K562 (cell line): ENCODE measurements around the gene ZMPSTE24. TPM values are rescaled to one million over a fixed set of nuclear protein-coding genes. Genes with fewer than 3 reads are reported as not detected.

ENCODE experiments used
- ARID3B ChIP-seq: fragments of 250-450 bp; sonication (Bioruptor Pico); IDR thresholded peaks from 2 replicates; pipeline ENCODE4 v1.4.0; 2020; ENCODE audit warnings: borderline replicate concordance
- CHD1 ChIP-seq: fragments of 200-600 bp; sonication (generic); IDR thresholded peaks from one replicate; pipeline ENCODE4 v1.6.1; 2012; ENCODE audit warnings: mild to moderate bottlenecking, moderate library complexity, low read length, inconsistent platforms
- HIVEP1 ChIP-seq: fragments of 250-450 bp; sonication (Bioruptor Pico); IDR thresholded peaks from 2 replicates; pipeline ENCODE4 v1.4.0; 2020; ENCODE audit warnings: mild to moderate bottlenecking
- MEIS2 ChIP-seq: fragments of 450-650 bp; IDR thresholded peaks from 2 replicates; pipeline ENCODE4 v1.6.1; 2014; ENCODE audit warnings: mild to moderate bottlenecking; ENCODE audit not compliant: partially characterized antibody
- POLR3A ChIP-seq: IDR thresholded peaks from 2 replicates; pipeline ENCODE4 v1.6.1; 2011; ENCODE audit warnings: borderline replicate concordance, mild to moderate bottlenecking, moderate library complexity; ENCODE audit not compliant: insufficient read length, insufficient read depth; ENCODE audit errors: extremely low read depth
- POU5F1 ChIP-seq: fragments of 150-350 bp; IDR thresholded peaks from 2 replicates; pipeline ENCODE4 v1.6.1; 2014; ENCODE audit warnings: borderline replicate concordance, low read length, low read depth, mild to moderate bottlenecking; ENCODE audit not compliant: partially characterized antibody
- PTBP1 ChIP-seq: fragments of 200-400 bp; formaldehyde crosslinking; IDR thresholded peaks from 2 replicates; pipeline ENCODE4 v1.6.1; 2017; ENCODE audit warnings: low read depth, low read length
- SMARCE1 ChIP-seq: fragments of 450-650 bp; IDR thresholded peaks from 2 replicates; pipeline ENCODE4 v1.7.1; 2016; ENCODE audit warnings: mild to moderate bottlenecking
- ZNF24 ChIP-seq: fragments of 450-650 bp; IDR thresholded peaks from 2 replicates; pipeline ENCODE4 v1.6.1; 2016
- ZNF318 ChIP-seq, 2 experiments: fragments of 450-650 bp; IDR thresholded peaks; 2 replicates each; pipeline ENCODE4 v1.6.1; 2016; ENCODE audit warnings: mild to moderate bottlenecking in 2 of 2, borderline replicate concordance in 1 of 2, low read depth in 1 of 2, moderate library complexity in 1 of 2
- ZNF347 ChIP-seq: fragments of 450-650 bp; formaldehyde crosslinking; IDR thresholded peaks from 2 replicates; pipeline ENCODE4 v1.4.0; 2020; ENCODE audit warnings: low read depth, mild to moderate bottlenecking, moderate library complexity
- ZNF507 ChIP-seq: conservative IDR thresholded peaks from 2 replicates; pipeline ENCODE4 v1.6.1; 2017; ENCODE audit warnings: missing genetic modification characterization, missing compliant biosample characterization
- polyA plus RNA-seq, 8 experiments: library from polyadenylated mRNA; depleted of rRNA in 4 of 8; stranded (reverse) in 5 of 8; unstranded in 3 of 8; fragments of >200 nt; fragmentation: Nextera tagmentation in 2 of 8; fragmentation: Illumina TruSeq in 1 of 8; extraction: Ambion mirVana in 2 of 8; extraction: Trizol in 1 of 8; gene quantifications; 2 replicates each; pipeline versions ENCODE4 v1.2.1 to v1.2.3, GENCODE V29; 2011 to 2014; ENCODE audit warnings: inconsistent platforms in 1 of 8, missing spikeins in 1 of 8
- total RNA-seq, 7 experiments: library from RNA; depleted of rRNA in 6 of 7; stranded (reverse); fragments of >200 nt in 6 of 7; fragmentation: Illumina TruSeq in 2 of 7; extraction: Trizol in 2 of 7; gene quantifications; 2 replicates each; pipeline versions ENCODE4 v1.2.1 to v1.2.3, GENCODE V29; 2011 to 2021; ENCODE audit warnings: low replicate concordance in 1 of 7
- TF ChIP-seq, protein P1 (sequence below): IDR thresholded peaks from 2 replicates; pipeline ENCODE4 v1.6.1; 2011; ENCODE audit not compliant: insufficient read length; ENCODE audit errors: extremely low read depth
- TF ChIP-seq, protein P2 (sequence below): fragments of 250-450 bp; sonication (Bioruptor Pico); IDR thresholded peaks from 2 replicates; pipeline ENCODE4 v1.4.0; 2020; ENCODE audit warnings: mild to moderate bottlenecking, moderate library complexity

ZMPSTE24 gene
- total and polyA plus RNA-seq, 9 of the 15 experiments (the other 6 are each of a cell fraction or from before 2014, with no cell fraction given) = 30.7 to 75.9 (median 64.3) TPM

- TF ChIP-seq ZNF318 (IDR thresholded peaks at IDR 0.05; ENCODE audit: borderline replicate concordance in 1 of 2, low read depth in 1 of 2) (peak in 1 of 2 experiments; percentile 79; a peak in 2 of 4 replicates), ZNF507 (no peak), PTBP1 (peak; percentile 68; the same call in 1 of the 2 replicates), POLR3A (no peak), POU5F1 (no peak), SMARCE1 (peak; percentile 68), ARID3B (no peak), ZNF24 (peak; percentile 88), MEIS2 (peak; percentile 54), HIVEP1 (CRISPR knock-in tag) (no peak), CHD1 (peak; percentile 58), ZNF347 (peak; percentile 76; the same call in 1 of the 2 replicates)
- TF ChIP-seq, protein P1, sequence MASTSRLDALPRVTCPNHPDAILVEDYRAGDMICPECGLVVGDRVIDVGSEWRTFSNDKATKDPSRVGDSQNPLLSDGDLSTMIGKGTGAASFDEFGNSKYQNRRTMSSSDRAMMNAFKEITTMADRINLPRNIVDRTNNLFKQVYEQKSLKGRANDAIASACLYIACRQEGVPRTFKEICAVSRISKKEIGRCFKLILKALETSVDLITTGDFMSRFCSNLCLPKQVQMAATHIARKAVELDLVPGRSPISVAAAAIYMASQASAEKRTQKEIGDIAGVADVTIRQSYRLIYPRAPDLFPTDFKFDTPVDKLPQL = no peak
- TF ChIP-seq, protein P2, sequence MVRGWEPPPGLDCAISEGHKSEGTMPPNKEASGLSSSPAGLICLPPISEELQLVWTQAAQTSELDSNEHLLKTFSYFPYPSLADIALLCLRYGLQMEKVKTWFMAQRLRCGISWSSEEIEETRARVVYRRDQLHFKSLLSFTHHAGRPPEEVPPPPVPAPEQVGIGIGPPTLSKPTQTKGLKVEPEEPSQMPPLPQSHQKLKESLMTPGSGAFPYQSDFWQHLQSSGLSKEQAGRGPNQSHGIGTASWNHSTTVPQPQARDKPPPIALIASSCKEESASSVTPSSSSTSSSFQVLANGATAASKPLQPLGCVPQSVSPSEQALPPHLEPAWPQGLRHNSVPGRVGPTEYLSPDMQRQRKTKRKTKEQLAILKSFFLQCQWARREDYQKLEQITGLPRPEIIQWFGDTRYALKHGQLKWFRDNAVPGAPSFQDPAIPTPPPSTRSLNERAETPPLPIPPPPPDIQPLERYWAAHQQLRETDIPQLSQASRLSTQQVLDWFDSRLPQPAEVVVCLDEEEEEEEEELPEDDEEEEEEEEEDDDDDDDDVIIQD (CRISPR knock-in tag) = peak; percentile 71; the same call in 1 of the 2 replicates
Measured at GRCh38 chr1:40257688-40258444, at the start of gene ZMPSTE24 (continued).
